Heart right ventricle (tissue), 16 donors: ENCODE data around the gene PTPRE. TPM values are rescaled to one million over a fixed set of nuclear protein-coding genes. Genes with fewer than 3 reads are reported as not detected.

Experiments
- ATAC-seq, 8 donors: fragments of 200-7000 bp; cut with Tn5 transposase; one replicate each; pipeline ENCODE4 v1.9.1; 2020; ENCODE audit warnings: mild to moderate bottlenecking in 8 of 8, moderate library complexity in 8 of 8, moderate number of reproducible peaks in 1 of 8
- DNase-seq, 2 donors: peaks; one replicate each; pipeline ENCODE4 v3.0.0-alpha.2; 2020
- H3K27ac ChIP-seq, 10 donors: fragments of 200-600 bp; sonication (generic) in 2 of 10; one replicate each; pipeline versions ENCODE4 v1.5.0 to v1.8.0; 2020 to 2022; ENCODE audit warnings: mild to moderate bottlenecking in 3 of 10
- H3K27me3 ChIP-seq, 7 donors: fragments of 200-600 bp; one replicate each; pipeline ENCODE4 v1.8.0; 2021 to 2022; ENCODE audit warnings: mild to moderate bottlenecking in 2 of 7
- H3K36me3 ChIP-seq, 9 donors: fragments of 200-600 bp; sonication (generic) in 1 of 9; one replicate each; pipeline versions ENCODE4 v1.5.0 to v1.8.0; 2020 to 2022; ENCODE audit warnings: mild to moderate bottlenecking in 2 of 9
- H3K4me1 ChIP-seq, 9 donors: fragments of 200-600 bp; sonication (generic) in 1 of 9; one replicate each; pipeline versions ENCODE4 v1.5.0 to v1.8.0; 2020 to 2022; ENCODE audit warnings: mild to moderate bottlenecking in 4 of 9
- H3K4me3 ChIP-seq, 10 donors: fragments of 200-600 bp; sonication (generic) in 2 of 10; one replicate each; pipeline versions ENCODE4 v1.5.0 to v1.8.0; 2020 to 2022; ENCODE audit warnings: mild to moderate bottlenecking in 7 of 10, moderate library complexity in 2 of 10
- H3K9me3 ChIP-seq, 11 donors: fragments of 200-600 bp in 10 of 11; sonication (generic) in 2 of 11; one replicate each; pipeline versions ENCODE4 v1.5.0 to v1.8.0; 2013 to 2022; ENCODE audit warnings: mild to moderate bottlenecking in 2 of 11, control low read depth in 1 of 11, moderate library complexity in 1 of 11
- WGBS, 2 donors: extraction: QIAGEN DNeasy Blood & Tissue Kit; methylation state at CpG; one replicate each; pipeline ENCODE4 v1.1.7; 2013; ENCODE audit warnings: inconsistent platforms in 1 of 2; 5-methylcytosine and 5-hydroxymethylcytosine counted together
- intact Hi-C, 10 donors: fragments of 100-400 bp; cut with DNase I; formaldehyde crosslinking; loops; one replicate each; pipeline versions ENCODE4 v1.11.1 to v1.14.2; 2022
- polyA plus RNA-seq, 2 donors: library from polyadenylated mRNA; stranded (reverse); fragments of 200-250 nt; gene quantifications; one replicate each; pipeline ENCODE4 v1.2.3, GENCODE V29; 2013
- total RNA-seq, 10 donors: library from RNA; stranded (reverse); fragmentation: NEBNext Ultra II Directional in 3 of 10; extraction: Animal tissue kit (Norgen Biotek cat#: 25700) in 3 of 10; gene quantifications; one replicate each; pipeline versions ENCODE4 v1.2.1 to v1.2.4, GENCODE V29; 2021 to 2023
- TF ChIP-seq, protein P1 (sequence below), 9 donors: fragments of 200-600 bp; sonication (generic) in 2 of 9; IDR thresholded peaks; one replicate each; pipeline versions ENCODE4 v1.5.0 to v1.8.0; 2021 to 2022; ENCODE audit warnings: antibody characterized with exemption in 9 of 9, mild to moderate bottlenecking in 5 of 9, moderate library complexity in 1 of 9
- donor health status: Arrhythmogenic right ventricular cardiomyopathy.
- donor health status: ischemic (EF 13 %, LVEDD 7.1; RV severe dilation, severe dysfunction).
- donor health status: healthy with polysubstance abuse.
- donor health status: DM: no; HTN: yes; CAD: no.
- donor health status: DM: no; HTN: no; CAD: no.
- donor health status: ischemic (EF 25% LVEDD 6.9; RV normal size, moderate dysfunction).
- donor health status: ischemic (EF 25% LVEDD 5.7; RV mildly dilated, moderate dysfunction).
- donor health status: healthy.
- donor health status: DM: yes; HTN: yes; CAD: no.
- donor health status: Ischemic cardiomyopathy.
- donor health status: ischemic (EF 35%, LVEDD 5.7; RV mildly dilated, moderate dysfunction).
- donor health status: nonischemic (EF 11% LVEDD 7.7; RV severe dilation, severe dysfunction).
- donor health status: DM: yes; HTN: yes; CAD: no.
- donor health status: PGD.
- donor health status: ischemic (EF 29% LVEDD 5.4; RV normal size, mild dysfunction).
- donor health status: nonischemic (EF 23%, LVEDD 6.1; RV moderate dilation, normal function).

The PTPRE gene
- total and polyA plus RNA-seq, 12 donors: 6.1 to 42.8 (median 22.1) TPM

DNA sequence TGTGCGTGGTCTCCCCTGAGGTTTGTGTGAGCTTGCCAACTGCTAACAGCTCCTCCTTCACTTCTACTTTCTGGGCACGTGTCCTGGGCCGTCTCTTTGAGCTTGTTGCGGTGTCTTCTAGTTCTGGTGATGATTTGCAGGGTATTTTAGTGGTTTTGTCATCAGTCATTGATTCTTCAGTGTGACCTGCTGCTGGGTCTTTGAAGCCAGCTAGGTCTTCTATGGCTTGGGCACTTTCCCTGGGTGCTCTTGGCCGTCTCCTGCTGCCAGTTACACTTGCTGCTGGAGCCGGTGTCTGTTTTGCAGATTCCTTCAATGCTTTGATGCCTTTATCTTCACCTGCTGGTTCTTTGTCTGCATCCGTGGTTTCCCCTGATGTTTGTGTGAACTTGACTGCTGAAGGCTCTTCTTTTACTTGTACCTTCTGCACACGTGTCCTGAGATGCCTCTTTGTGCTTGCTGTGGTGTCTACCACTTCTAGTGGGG is 196.4 kb downstream of the PTPRE start:
- Histone ChIP-seq H3K4me3 (no peak overlapping the region), H3K36me3 (peaks cover 0 to 93% (median 0%) of the 10 kb centered on the region in 9 donors), H3K4me1 (no peaks in the 10 kb centered on the region), H3K27me3 (peaks cover 0 to 3% (median 0%) of the 10 kb centered on the region in 7 donors), H3K27ac (no peak overlapping the region), H3K9me3 (no peaks in the 10 kb centered on the region)
- no peak for DNase-seq
- TF ChIP-seq, protein P1, sequence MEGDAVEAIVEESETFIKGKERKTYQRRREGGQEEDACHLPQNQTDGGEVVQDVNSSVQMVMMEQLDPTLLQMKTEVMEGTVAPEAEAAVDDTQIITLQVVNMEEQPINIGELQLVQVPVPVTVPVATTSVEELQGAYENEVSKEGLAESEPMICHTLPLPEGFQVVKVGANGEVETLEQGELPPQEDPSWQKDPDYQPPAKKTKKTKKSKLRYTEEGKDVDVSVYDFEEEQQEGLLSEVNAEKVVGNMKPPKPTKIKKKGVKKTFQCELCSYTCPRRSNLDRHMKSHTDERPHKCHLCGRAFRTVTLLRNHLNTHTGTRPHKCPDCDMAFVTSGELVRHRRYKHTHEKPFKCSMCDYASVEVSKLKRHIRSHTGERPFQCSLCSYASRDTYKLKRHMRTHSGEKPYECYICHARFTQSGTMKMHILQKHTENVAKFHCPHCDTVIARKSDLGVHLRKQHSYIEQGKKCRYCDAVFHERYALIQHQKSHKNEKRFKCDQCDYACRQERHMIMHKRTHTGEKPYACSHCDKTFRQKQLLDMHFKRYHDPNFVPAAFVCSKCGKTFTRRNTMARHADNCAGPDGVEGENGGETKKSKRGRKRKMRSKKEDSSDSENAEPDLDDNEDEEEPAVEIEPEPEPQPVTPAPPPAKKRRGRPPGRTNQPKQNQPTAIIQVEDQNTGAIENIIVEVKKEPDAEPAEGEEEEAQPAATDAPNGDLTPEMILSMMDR (IDR thresholded peaks at IDR 0.05): no peak
- ATAC-seq: no peak
- WGBS, 2 donors: 79 to 85% methylated on average over 8 of the region's 8 CpGs
- intact Hi-C loops: no loop called here

DNA sequence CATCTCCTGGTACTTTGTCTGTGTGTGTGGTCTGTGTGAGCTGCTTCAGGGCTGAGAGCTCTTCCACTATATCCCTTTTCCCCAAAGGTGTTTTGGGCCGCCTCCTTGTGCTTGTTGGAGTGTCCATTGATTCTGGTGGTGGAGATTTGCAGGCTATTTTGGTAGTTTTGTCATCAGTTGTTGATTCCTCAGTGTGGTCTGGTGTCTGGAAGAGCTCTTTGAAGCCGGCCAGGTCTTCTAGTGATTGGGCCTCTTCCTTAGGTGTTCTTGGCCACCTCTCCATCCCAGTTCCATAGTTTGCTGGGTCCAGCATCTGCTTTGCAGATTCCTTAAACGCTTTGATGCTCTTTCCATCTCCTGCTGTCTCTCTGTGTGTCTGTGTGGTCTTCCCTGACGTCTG is 198.5 kb downstream of the PTPRE start:
- Histone ChIP-seq H3K4me1 (no peaks in the 10 kb centered on the region), H3K9me3 (no peaks in the 10 kb centered on the region), H3K36me3 (peaks cover 0 to 94% (median 0%) of the 10 kb centered on the region in 9 donors), H3K4me3 (no peak overlapping the region), H3K27me3 (peaks cover 0 to 5% (median 0%) of the 10 kb centered on the region in 7 donors), H3K27ac (no peak overlapping the region)
- intact Hi-C loops: no loop called here
- 96 to 98% methylated on average over 4 of the region's 4 CpGs for WGBS, 2 donors
- ATAC-seq (no peak), DNase-seq (no peak)
- TF ChIP-seq, protein P1 (IDR thresholded peaks at IDR 0.05): no peak

DNA sequence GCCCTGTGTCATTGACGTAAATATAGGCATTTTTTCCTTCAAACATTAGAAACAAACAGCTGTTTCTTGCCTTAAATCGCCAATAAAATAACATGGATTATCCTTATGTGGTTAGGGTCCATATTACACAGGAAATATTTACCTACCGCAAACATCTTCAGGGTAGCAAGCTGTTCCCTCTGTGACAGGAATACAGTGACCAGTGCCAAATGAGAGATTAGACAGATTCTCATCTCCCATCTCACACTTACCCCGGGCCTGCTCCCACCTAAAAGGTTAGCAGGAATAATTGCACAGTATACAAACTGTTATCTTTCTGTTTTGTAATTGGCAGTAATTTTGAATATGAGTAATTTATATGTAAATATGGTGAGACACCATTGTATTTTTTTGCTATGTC is 202.8 kb downstream of the PTPRE start:
- no peak for DNase-seq
- 97 to 98% methylated on average over 4 of the region's 4 CpGs for WGBS, 2 donors
- Histone ChIP-seq H3K36me3 (peaks cover 0 to 99% (median 0%) of the 10 kb centered on the region in 9 donors), H3K4me1 (no peaks in the 10 kb centered on the region), H3K27ac (no peak overlapping the region), H3K4me3 (no peak overlapping the region), H3K9me3 (no peaks in the 10 kb centered on the region), H3K27me3 (peaks cover 0 to 5% (median 0%) of the 10 kb centered on the region in 7 donors)
- ATAC-seq: no peak
- TF ChIP-seq, protein P1 (IDR thresholded peaks at IDR 0.05): no peak
- intact Hi-C loops: no loop called here

DNA sequence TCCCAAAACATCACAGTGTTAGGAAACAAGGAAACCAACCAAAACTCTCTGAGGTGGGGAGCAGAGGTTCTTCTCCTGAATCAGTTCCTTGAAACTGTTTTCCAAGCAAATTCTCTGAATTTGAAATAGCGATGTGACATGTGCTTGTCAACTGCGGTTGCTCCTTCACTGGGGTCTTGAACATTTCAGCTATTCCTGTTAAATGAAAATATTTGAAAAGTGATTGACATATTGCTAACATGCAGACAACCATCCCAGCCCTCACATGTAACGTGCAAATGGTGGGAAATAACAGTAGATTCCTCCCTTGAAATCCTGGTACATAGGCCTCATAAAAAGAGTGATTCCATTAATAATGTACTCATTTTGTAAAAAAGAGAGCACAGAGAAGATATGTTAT is 203.4 kb downstream of the PTPRE start:
- H3K9me3 ChIP-seq: no peaks in the 10 kb centered on the region
- H3K27me3 ChIP-seq: peaks cover 0 to 5% (median 0%) of the 10 kb centered on the region in 7 donors
- TF ChIP-seq, protein P1 (IDR thresholded peaks at IDR 0.05): no peak
- H3K4me1 ChIP-seq: no peaks in the 10 kb centered on the region
- H3K27ac ChIP-seq: no peak overlapping the region
- DNase-seq: no peak
- peaks cover 0 to 99% (median 0%) of the 10 kb centered on the region in 9 donors for H3K36me3 ChIP-seq
- no peak overlapping the region for H3K4me3 ChIP-seq
- intact Hi-C loops: no loop called here
- ATAC-seq: no peak
- WGBS, 2 donors: 97 to 98% methylated on average over 3 of the region's 3 CpGs
